Measurements from ENCODE around the gene SIGLEC1.

GRCh38 chr20:3681931-3682781 is 30.2 kb downstream of the SIGLEC1 start, which contains the start of gene ADAM33:
- TF ChIP-seq CTCF (conservative IDR thresholded peaks at IDR 0.05; ENCODE audit: low read length) (no peak), EZH2phosphoT487 (IDR thresholded peaks at IDR 0.05; ENCODE audit: borderline replicate concordance) (no peak)
